EH (cell line): Measurements from ENCODE around the gene LAMB1.
A peak's percentile ranks its signal among the peaks of the same experiment; 100 is the strongest.
"Not testable (repeated sequence)": the region's sequence is repeated elsewhere in the genome, so short reads cannot be mapped to it uniquely, and the experiment has no call there.

Experiments
- DNase-seq: peaks from one replicate; pipeline ENCODE4 v3.0.0-alpha.2; 2015; ENCODE audit warnings: low read depth

Gene LAMB1

DNA sequence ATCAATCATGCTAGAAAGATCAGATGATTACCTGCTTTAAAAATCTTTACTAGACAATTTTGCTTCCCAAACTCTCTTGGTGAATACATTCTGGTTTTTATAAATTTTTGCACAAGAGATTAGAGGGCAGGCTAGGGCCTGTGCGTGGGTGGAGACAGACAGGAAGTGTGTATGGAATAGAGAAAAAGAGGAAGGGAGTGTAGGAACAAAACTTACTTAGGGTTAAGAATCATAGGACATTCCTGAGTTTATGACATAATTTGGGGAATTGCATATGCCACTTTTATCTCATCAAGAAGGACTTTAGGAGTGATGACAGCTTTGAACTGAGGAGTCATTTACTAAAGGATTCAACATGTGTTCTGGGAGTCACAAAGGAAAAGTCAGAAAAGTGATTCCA, 31.3 kb downstream of the LAMB1 start:
- DNase-seq, result peak; percentile 66

DNA sequence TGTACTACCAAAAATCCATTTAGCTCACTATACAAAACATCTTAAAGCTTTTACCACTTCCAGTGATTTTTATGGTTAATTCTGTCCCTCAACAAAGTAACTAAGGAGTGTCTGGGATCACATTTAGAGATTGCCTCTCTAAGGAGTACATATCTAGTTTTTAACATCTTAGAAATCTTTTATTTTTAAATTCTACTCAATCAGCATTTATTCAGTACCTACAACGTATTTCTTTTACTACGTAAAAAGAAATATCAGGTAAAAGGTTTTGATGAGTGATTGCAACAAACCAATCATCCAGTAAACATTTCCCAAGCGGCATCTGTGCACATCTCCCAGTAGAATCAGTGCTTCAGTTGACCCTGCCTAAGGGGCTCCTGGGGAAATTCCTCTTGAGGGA, 31.9 kb downstream of the LAMB1 start:
- DNase-seq, result no peak

DNA sequence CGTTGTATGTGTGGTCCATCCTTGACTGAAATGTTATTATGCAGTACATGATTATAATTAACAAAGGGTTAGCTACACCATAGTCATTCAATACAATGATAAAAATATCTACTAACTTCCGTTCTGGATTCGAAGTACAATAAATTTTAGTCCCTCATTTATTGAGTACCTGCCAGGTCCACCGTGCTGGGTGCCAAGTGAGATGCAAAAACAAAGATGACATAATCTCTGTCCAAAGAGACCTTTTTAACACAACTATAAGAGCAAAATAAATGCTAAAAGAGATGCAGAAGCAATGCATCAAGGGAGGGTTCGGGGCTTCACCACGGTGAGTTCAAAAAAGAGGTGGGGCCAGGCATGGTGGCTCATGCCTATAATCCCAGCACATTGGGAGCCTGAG, 33.1 kb downstream of the LAMB1 start:
- no peak for DNase-seq

DNA sequence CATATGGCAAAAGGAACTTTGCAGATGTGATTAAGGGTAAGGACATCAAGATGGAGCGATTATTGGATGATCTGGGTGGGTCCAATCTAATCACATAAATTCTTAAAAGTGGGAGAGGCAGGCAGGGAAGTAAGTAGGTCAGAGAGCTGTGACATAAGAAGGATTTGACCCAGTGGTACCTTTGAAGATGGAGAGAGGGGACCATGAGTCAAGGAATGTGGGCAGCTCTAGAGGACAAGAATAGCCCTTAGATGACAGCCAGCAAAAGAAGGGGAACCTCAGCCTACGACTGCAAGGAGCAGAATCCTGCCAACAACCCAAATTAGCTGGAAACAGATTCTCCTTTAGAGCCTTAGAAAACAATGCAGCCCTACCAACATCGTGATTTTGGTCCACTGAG, 34.5 kb downstream of the LAMB1 start:
- DNase-seq, result no peak

DNA sequence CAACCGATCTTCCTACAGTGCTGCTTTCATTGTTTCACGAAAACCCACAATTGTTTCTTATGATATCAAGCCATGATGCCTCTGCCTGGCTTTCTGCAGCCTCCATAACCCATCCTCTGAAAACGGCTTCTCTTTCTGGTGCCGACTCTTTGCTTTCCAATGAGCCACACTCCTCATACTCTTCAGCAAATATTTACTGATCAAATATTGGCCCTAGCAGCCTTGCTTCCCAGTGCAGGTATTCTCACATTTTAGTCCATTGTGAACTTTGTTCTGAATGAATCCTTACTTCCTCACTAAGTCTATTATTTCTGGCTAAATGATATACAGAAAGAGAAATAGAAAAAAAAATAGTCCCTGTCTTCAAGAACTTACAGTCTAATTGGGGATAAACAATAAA, 35.5 kb downstream of the LAMB1 start:
- DNase-seq, result no peak

DNA sequence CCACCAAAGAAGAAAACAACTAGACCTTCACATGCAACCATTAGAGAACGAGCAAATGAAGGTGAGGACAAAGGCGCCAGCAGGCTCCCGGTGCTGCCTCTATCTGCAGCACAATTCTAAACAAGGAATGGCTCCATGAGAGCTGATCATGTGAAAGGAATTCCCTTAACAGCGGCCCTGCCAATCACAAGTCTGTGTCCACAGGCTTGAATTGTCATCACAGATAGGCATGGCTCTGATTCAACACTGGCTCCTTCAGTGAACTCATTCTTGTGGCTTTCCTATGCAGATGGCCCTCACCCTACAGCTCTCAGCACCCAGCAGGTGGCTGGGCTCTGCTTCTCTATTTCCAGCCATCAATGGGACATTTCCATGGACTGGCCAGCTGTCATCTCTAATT, 36.2 kb downstream of the LAMB1 start:
- DNase-seq, result peak; percentile 95

DNA sequence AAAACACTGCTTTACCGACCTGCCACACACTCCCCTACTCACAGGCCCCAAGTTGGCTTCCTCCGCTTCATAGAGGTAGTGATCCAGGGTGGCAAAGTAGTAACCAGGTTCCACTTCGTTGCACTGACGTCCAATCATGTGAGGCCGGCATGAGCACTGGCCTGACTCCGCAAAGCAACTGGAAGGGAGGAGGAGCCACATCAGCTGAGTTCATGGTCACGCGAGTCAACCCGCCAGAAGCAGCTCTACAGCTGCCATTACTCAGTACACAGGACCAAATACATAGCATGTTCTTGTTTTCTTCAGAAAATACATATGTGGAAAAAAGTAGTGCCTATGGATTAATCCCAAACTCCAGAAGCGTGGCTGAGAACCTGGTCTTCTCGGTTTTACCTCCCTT, 38.5 kb downstream of the LAMB1 start:
- no peak for DNase-seq

DNA sequence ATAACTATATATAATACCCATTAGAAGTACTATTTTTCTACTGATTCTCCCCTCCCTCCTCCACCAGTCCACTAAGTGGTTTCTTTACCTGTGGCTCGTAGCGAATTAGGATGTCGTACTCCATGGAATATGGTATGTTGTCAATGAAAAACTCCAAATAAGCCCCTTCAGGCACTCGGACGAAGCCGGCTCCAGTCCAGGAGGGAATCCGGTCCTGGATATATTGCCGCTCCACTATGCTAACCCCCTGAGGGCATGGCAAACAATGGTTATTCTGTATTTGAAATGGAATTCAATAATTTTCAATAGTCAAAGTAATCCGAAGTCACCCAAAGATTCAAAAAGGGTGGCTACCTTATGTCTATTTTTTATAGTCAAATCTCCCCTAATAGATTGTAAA, 40.1 kb downstream of the LAMB1 start:
- DNase-seq, result no peak

DNA sequence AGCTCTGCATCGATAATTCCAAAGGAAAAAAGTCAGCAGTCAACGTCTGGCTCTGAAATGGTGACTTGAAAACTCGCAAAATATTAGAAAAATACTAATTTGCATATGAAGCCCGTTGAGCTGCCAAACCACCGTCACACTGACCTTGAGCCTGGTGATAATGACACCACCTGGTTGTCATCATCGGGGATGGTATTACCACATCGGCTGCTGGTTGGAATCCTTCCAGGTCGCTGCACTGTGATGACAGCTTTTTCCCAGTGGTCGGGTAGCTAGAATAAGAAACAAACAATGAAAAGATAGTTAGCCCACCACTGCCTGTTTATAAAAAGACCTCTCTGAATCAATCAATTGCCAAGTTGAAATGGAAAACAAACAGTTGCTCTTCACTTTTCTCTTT, 41.6 kb downstream of the LAMB1 start:
- DNase-seq, result no peak

DNA sequence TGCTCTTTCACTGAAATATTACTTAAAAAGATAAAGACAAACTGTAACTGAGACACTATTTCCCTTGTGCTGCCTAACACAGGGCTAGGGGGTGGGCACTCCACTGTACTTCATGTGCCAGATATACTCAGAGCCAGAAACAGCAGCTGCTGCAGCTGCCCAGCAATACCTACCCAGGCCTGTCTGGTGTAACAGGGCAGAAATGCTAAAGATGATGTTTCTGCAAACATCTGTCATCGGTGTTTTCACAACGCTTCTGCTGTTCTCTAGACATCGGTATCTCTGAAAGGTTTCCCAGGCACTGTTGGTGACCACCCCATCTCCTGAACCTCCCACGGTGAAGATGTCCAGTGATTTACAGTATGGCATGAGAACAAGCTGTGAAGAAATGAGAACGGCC, 42.7 kb downstream of the LAMB1 start:
- DNase-seq, result no peak

DNA sequence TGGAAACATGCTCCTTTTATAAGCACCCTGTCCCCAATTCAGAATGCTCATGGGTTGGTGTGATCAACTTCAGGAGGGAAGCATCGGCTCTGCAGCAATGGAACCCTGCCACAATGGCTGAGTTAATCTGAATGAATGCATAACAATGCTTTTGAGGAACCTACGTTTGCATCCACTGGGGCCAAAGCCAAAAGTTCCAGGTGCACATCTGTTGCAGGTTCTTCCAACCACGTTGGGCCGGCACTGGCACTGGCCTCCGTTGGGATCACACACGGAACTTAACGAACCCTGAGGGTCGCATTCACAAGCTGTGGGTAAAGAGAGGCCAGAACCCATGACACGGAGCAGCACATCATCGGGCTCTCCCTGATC, 43.4 kb downstream of the LAMB1 start:
- no peak for DNase-seq

DNA sequence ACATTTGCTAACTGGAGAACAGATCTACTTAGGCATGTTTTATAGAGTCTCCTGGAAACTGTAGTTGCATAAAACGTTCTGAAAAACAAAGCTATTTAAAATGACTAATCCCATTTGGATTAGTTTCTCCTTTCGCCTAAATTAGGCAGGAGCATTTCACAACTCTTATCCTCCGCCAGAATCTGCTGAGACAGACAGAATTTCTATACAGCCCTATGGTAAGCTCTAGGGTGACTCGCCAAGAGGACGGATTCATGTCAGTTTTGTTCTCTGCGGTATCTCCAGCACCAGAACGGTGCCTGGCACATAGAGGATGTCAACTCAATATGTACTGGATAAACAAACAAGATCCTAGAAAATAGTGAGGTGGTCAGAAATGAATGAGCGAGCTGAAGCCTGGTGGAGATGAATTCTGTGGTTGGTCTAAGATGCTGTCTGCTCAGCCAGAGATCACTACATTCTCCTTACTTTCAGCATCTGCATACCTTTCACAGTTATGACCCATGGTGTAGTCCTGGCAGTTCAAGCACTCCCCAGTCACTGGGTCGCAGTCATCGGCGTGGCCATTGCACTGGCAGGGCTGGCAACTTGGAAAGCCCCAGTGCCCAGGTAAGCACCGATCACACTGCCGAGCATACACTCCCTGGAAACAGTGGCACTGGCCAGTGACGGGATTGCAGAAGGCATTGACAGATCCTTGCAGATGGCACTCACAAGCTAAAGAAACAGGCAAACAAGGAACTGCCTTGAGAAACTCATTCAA, 44.0 kb downstream of the LAMB1 start:
- peak; percentile 94 for DNase-seq

DNA sequence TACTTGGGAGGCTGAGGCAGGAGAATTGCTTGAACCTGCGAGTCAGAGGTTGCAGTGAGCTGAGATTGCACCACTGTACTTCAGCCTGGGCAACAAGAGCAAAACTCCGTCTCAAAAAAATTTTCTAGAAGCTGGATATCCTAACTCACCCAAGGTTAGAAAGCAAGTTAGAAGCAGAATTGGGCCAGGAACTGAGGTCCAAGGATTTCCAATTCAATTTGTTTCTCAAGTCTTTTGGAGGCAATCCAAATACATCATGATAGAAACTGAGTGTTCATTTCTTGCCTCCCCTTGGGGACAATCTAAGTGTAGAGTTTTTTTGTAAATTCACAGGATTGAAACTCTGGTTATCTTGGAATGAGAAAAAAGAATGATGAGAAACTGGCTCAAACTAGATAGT, 45.5 kb downstream of the LAMB1 start:
- no peak for DNase-seq

DNA sequence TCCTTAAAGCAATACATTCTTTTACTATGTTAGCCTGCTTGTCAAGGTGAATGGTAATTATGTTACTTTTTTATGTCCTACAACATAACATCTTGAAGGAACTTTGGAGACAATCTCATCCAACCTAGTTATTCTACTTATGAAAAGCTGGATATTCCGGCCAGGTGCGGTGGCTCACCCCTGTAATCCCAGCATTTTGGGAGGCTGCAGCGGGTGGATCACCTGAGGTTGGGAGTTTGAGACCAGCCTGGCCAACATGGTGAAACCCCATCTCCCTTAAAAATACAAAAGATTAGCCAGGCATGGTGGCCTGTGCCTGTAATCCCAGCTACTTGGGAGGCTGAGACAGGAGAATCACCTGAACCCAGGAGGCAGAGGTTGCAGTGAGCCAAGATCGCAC, 46.0 kb downstream of the LAMB1 start:
- not testable (repeated sequence) for DNase-seq

DNA sequence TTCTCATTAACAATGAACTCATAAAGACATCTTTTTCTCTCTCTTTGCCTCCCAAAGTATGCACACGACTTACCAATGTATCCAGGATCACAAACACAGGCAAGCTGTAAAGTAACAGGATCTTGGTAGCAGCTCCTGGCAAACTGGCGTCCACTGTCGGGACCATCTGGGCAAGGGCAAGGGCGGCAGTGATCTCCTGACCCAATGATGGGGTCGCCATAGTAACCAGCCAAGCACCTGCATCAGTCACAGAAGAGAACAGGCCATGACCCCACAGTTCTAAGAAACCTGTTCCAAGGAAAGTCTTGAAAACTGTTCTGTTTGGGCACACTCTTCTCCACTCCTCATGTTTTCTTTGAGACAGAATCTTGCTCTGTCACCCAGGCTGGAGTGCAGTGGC, 47.6 kb downstream of the LAMB1 start:
- DNase-seq, result no peak

DNA sequence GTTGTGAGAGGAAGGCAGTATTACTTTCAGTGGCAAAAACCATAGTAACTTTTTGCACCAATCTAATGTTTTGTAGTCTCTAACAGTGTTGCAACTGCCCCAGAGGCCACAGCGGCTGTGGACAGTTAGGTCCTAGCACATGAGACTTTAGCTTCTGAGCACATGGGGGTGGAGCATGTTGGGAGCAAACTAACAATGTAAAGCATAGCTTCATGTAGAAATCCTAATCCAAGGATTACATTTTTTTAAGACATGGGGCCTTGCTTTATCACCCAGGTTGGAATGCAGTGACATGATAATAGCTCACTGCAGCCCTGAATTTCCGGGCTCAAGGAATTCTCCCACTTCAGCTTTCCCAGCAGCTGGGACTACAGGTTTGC, 49.0 kb downstream of the LAMB1 start:
- DNase-seq, result peak; percentile 69

DNA sequence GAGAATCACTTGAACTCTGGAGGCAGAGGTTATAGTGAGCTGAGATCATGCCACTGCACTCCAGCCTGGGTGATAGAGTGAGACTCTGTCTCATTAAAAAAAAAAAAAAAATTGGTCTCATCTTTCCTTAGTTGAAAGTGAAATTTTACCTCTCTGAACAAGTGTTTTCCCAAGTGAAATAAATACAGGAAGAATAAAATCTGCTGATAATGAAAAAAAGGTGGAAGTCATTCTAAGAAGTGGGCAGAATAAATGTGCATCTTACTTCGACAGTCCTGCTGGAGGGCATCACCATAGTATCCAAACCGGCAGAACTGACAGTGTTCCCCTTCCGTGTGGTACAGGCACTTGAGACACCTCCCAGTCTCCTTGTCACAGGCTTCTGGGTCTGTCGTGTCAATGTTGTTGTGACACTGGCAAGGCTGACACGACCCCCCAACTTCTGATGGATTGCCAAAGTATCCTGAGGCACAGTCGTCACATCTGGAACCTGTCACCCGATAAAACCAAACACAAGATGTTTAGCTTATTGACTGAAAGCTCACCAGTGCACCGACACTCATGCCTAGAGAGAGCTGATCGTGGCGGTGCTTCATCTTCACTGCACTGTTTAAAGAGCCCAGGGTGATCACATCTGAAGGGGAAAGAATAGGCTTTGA, 49.6 kb downstream of the LAMB1 start:
- no peak for DNase-seq

DNA sequence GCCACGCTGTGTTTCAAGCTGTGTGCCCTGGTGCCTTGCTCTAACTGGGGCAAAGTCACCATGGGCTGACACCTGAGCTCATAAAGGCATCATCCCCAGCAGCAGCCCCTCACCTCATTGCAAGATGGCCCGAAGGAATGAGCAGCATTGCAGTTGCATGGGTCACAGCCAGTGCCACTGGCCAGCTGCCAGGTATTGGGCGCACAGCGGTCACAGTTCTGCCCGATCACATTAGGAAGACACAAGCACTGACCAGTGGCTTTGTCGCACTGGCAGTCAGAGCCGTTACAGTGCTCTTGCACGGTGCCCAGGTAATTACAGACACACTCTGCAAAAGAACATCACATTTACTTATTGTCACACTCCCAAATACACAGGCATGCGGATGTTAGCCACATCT, 51.1 kb downstream of the LAMB1 start:
- DNase-seq, result no peak

DNA sequence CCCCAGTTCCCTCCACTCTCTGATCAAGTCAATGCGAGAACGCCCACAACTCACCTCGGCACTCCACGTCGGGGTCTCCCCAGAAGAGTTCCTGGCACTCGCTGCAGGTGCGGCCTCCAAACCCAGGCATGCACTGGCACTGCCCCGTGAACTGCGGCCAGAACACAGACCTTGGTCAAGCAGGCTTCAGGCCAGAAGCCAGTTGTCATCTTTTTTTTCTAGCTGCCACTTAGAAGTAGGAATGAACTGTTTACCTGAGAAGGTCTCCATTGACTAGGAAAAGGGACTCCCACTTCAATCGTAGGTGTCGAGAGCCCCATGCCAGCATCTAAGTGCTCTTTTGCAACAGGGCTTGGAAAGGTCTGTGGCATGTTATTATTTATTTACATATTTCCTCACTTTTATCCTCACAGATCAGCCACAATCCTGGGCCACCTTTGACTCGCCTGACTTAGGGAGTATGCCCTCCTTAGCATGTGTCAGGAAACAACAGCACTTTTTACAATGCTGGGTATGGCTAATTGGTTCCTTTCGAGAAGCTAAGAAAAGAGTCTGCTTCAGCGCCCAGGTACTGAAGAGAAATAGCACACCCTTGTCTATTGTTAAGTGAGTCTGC, 51.7 kb downstream of the LAMB1 start:
- no peak for DNase-seq

DNA sequence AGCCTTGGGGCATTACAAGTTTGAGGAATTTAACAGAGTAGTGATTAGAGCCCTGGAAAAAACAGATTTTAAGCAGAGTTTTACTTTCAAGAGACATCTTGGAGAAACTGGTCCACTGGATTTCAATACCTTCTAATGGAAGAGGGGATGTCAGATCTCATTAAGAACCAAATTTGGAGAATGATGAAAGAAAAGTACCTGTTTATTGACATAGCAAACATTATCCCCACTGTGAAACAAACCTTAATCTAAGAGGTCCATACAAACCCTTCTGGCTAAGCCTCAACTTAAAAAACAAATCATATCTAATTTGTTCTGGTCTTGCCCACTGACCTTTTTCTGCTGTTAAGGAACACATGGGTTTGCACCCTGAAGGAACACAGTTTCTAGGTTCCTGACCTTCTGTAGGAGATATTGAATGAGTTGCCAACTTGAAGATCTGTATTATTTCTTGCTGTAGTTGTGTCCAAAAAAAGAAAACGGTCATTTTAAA, 53.5 kb downstream of the LAMB1 start:
- no peak for DNase-seq

DNA sequence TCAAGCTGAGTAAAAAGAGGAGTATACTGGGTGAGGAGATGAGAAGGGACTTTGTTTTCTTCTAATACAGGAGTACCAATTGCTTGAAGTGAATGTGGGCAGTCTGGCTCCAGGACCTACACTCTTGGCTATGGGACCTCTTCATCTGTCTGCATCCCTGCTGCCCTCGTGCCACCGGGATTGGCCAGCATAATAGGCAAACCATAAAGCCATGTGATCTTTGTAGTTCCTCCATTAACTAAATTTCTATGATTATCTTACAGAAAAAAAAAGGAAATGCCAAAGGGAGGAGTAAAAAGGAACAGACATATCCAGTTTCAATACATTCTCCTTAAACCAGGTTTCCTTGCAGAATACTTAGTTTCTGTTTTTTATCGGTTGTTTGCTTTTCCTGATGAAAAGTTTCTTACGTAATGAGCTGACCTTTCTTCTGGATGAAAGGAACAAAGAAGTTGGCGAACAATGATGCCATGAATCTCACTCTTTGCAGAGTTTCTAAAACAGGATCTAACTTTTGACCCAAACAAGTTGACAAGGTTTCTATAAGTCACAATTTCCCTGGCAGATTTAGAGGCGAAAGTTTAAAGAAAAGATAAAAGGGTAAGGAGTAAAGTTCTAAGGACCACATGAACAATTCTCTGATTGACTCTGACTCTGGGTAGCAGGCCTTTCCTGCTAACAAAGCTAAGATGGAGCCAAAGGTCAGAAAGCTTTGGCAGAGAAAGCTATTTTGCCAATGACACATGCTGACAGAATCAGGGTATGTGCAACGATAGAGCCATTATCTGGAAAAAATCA, 54.1 kb downstream of the LAMB1 start:
- peak; percentile 98 for DNase-seq

DNA sequence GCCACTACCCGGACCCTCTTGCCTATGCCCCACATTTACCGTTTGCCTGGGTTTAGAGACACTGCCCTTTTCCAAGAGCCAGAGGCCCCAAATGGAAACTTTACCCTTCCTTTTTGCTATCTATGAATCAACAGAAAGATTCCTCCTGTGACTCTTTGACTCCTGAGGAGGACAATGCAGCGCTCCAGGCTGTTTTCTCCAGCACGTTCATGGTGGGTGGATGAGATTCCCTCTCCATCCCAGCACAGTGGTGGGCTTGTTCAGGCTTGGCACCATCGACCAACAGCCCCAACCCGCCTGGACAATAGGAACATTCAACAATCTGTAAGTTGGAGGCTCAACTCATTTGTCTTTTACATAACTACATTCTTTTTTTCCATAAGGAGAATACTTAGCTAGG, 56.1 kb downstream of the LAMB1 start:
- peak; percentile 28 for DNase-seq

DNA sequence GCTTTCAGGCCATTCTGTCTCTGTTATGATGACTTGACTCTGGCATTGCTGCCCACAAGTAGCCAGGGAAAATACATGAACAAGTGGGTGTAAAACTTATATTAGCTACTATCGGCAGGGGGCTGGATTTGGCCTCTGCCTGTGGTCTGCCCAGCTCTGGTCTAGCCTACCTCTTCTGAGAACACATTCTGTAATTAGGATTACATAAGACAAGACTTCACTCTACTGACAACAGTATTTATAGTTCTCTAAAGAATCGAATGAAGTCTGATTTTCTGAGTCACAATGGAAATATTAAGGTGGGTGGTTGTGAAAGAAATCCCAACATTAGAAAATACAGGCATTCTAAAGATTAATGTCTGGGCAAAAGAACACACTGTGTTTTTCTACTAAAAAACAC, 56.5 kb downstream of the LAMB1 start:
- peak; percentile 50 for DNase-seq
